Osteoblast (primary cell): ENCODE results near the gene ATP8B3. TPM values are rescaled to one million over a fixed set of nuclear protein-coding genes. Genes with fewer than 3 reads are reported as not detected.

Experiments used
- total RNA-seq: library from RNA; depleted of rRNA; stranded (reverse); fragments of >200 nt; gene quantifications from 2 replicates; pipeline ENCODE4 v1.2.3, GENCODE V29; 2012

The ATP8B3 gene
- total RNA-seq, 1 donor: 0.72 TPM

Other genes with a start within 250 kb of the ATP8B3 start
- 38.0 and 47.0 TPM in 2 replicates for gene MEX3D, start 244.0 kb downstream of the ATP8B3 start, total RNA-seq
- gene MBD3, start 219.4 kb downstream of the ATP8B3 start, total RNA-seq: 76.9 and 78.5 TPM in 2 replicates
- 37.4 and 39.4 TPM in 2 replicates for gene UQCR11, start 206.8 kb downstream of the ATP8B3 start, total RNA-seq
- gene TCF3, start 159.7 kb downstream of the ATP8B3 start, total RNA-seq: 46.6 and 55.0 TPM in 2 replicates
- gene ONECUT3, start 58.8 kb downstream of the ATP8B3 start, total RNA-seq: not detected in 2 replicates
- gene REXO1, start 36.2 kb upstream of the ATP8B3 start, total RNA-seq: 8.5 and 9.4 TPM in 2 replicates
- gene KLF16, start 51.3 kb upstream of the ATP8B3 start, total RNA-seq: 6.9 and 11.5 TPM in 2 replicates
- gene ABHD17A, start 73.2 kb upstream of the ATP8B3 start, total RNA-seq: 49.5 and 52.5 TPM in 2 replicates
- 3.3 and 3.8 TPM in 2 replicates for gene ADAT3, start 93.1 kb upstream of the ATP8B3 start, total RNA-seq
- 55.7 and 70.6 TPM in 2 replicates for gene SCAMP4, start 93.1 kb upstream of the ATP8B3 start, total RNA-seq
- gene CSNK1G2, start 128.9 kb upstream of the ATP8B3 start, total RNA-seq: 68.8 and 70.1 TPM in 2 replicates
- 57.5 and 57.8 TPM in 2 replicates for gene BTBD2, start 203.4 kb upstream of the ATP8B3 start, total RNA-seq
- gene MKNK2, start 239.0 kb upstream of the ATP8B3 start, total RNA-seq: 82.5 and 84.6 TPM in 2 replicates